GM19328 (cell line): ENCODE data around the gene SRP9.
"Not testable (repeated sequence)": the region's sequence is repeated elsewhere in the genome, so short reads cannot be mapped to it uniquely, and the experiment has no call there.

Experiments
- ATAC-seq: cut with Tn5 transposase; IDR thresholded peaks from one replicate; pipeline ENCODE4 v1.9.1; 2021; ENCODE audit warnings: mild to moderate bottlenecking, moderate library complexity; ENCODE audit not compliant: unreplicated experiment

SRP9 gene

GRCh38 chr1:225754940-225755641, 22.5 kb upstream of the SRP9 start:
- ATAC-seq: no peak

DNA sequence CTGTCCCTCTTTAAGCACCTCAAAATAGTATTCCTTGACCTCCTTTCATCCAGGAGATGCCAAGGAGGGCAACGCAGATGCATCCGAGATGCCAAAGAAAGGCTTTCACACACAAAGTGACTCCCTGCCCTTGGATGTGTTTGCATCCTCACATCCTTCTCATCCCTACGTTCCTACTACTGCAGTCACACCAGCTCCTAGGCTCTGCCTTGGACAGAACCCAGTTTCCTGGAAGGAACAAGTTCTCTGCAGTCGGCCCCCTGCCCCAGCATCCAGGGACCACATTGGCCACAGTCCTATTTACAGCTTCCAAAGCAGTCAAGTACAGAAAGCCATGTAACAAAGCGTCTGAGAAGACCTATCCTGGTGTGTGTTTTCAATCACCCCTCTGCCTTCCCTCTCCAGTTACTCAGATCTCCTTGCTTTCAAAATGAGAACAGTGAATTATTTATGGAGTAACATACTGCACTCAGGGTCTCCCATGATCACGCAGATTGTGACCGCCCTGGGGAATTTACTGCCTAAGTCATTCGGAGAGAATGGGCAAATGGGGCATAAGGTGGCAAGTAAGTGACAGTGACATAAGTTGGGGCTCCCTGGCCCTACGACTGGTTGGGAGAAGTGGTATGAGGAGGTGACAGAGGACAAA, 21.8 kb upstream of the SRP9 start:
- no peak for ATAC-seq

DNA sequence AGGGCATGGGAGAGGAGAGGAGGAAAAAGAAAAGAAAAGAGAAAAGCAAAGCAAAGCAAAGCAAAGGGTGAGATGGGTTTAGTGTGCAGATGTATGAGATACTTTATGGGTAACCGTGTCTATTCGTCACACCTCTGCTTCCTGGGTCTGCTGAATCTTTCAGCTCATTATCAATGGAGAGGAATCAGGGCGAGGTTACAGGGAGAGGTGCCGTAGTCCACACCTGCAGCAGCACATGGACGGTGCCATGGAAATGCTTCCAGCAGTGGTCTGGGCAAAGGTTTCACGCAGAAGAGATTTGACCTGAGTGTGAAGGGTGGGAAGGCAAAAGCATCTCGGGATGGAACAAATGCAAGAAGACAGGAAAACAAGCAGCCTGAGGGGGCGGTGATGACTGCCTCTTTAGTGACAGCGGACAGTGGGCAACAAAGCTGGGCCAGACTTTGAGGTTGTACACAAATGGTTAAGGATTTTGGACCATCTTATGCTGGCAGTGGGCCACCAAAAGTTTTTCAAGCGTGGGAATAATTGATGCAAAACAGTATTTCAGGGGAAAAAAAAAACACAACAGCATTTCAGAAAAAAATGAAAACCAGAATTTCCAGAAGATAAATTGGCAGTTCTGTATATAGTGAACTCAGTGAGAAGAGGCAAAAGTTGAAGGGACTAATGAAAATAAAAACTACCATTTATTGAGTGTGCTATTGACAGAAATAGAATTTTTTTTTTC, 19.5 kb upstream of the SRP9 start:
- no peak for ATAC-seq

- ATAC-seq: not testable (repeated sequence)
Observed at GRCh38 chr1:225759972-225760371, 17.7 kb upstream of the SRP9 start.

- no peak for ATAC-seq
Observed at GRCh38 chr1:225760531-225760930, 17.1 kb upstream of the SRP9 start.

DNA sequence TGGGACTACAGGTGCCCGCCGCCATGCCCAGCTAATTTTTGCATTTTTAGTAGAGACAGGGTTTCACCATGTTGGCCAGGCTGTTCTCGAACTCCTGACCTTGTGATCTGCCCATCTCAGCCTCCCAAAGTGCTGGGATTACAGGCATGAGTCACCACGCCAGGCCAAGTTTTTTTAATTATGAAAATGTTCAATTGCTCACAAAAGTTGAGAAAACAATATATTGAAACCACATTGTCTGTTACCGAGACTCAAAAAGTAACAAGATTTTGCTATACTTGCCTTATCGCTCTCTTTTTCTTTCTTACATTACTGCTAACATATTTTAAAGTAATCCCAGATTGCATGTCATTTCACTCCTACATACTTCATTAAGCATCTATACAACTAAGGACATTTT, 16.2 kb upstream of the SRP9 start:
- ATAC-seq: not testable (repeated sequence)

GRCh38 chr1:225762002-225762441, 15.6 kb upstream of the SRP9 start:
- no peak for ATAC-seq

GRCh38 chr1:225762444-225762843, 15.2 kb upstream of the SRP9 start:
- no peak for ATAC-seq

DNA sequence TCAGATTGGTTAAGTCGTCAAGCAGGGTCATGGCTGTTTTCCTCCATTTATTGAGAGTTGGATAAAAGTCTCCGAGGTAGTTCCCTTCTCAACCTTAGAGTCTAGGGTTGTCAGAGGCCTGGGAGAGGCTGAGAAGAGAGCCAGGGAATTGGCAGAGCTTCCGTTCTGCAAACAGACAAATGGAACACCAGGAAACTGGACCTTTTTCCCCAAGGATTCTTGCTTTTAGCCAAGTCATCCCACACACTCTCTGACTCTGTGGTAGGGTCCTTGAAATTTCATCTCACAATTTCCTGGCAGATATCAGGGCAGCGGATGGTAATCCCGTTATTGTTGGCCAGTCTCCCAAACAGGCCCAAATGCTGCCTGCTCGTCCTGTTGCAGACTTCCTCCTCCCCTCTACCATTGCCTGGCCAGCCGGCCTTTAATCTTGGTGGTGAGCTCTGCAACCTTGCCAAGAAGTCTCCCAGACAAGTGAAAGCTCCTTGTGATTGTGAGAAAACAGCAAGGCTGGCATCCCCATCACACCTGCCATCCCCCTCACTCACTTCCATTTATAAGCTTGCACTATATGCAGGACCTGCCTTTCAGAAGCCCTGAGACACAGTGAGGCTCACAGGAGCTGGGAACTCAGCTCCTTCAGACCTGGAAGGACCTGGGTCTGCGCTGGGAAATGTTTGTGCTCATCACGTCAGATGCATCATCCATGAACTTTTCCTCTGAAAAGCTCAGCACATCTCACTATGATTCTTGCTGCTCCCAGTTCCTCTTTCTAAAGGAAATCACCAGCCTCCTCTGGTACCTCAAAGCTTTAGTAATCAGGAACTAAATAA, 13.7 kb upstream of the SRP9 start:
- no peak for ATAC-seq

- no peak for ATAC-seq
Observed at GRCh38 chr1:225765982-225766674, 11.5 kb upstream of the SRP9 start.

GRCh38 chr1:225766967-225767633, 10.5 kb upstream of the SRP9 start:
- ATAC-seq: no peak

GRCh38 chr1:225767634-225768540, 9.7 kb upstream of the SRP9 start:
- ATAC-seq: no peak

DNA sequence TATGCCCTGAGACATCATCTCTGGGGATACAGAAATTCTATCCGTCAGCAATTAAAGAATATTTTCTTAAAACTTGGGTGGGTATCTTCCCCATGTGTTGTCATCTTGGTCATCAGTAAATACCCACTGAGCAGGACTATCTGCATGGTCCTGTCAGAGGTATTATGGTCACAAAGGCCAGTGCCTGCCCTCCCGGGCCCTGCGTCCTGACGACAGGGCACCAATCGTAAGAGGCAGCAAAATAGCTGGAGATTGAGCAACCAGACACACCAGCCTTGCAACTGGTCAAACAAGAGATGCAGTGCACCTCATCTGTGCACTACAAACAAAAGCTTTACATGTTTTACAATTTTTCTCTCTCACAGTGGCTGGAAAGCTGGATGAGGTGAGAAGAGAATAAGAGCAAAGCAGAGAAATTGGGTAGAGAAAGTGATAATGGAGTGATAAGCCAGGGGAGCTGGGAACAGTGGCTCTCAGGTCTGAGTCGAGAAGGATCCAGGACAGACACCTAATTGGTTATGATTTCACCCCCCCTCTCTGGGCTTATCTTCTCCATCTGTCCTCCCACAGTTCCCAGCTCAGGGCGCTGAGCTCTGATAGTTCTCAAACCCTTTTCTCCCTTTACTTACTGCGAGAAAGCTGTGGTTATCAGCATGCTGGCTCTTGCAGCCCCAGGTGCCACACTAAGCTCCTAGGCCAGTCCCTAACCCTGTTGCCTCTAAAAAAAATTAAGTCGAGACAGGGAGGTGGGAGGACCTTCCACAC, 8.8 kb upstream of the SRP9 start:
- ATAC-seq: no peak

DNA sequence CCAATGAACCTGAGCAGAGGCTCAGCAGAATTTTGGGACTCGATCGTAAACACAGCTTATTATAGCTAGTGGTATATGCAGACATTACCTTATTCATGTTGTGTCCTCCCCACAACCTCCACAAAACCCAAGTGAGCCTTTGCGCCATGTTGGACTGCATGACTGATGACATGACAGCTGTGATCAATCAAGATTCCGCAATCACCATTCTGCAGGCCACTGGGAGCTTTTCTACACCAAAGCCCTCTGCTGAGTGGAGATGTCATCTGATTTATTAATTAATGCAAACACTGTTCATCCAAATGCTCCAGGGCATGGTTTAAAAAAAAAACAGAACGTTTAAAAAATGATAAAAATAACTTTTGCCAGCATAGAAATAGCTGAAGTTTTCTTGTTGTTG, 7.9 kb upstream of the SRP9 start:
- ATAC-seq: no peak

- ATAC-seq: no peak
Observed at GRCh38 chr1:225770561-225771248, 6.9 kb upstream of the SRP9 start.

GRCh38 chr1:225771661-225772322, 5.8 kb upstream of the SRP9 start:
- no peak for ATAC-seq

- no peak for ATAC-seq
Observed at GRCh38 chr1:225772323-225772768, 5.3 kb upstream of the SRP9 start.
